ENCODE data around the gene CUL3.
"Not testable (repeated sequence)": the region's sequence is repeated elsewhere in the genome, so short reads cannot be mapped to it uniquely, and the experiment has no call there.

The CUL3 gene

GRCh38 chr2:224585211-224586088 lies at the start of gene CUL3:
Gene CUL3 (minus strand): TSS chr2:224585363. CDS start chr2:224585009, 354 bp downstream.
- TF ChIP-seq GATA1 (IDR thresholded peaks at IDR 0.05; ENCODE audit: low read depth, low read length) (no peak), POLR2A (IDR thresholded peaks at IDR 0.05; ENCODE audit: low read length) (peak; percentile 98)
- peak; percentile 99 for DNase-seq

- no peak for DNase-seq
- no peak for TF ChIP-seq GATA1 (IDR thresholded peaks at IDR 0.05; ENCODE audit: low read depth, low read length)
- no peak for TF ChIP-seq POLR2A (IDR thresholded peaks at IDR 0.05; ENCODE audit: low read length)
Measured at GRCh38 chr2:224630659-224631550, 45.7 kb upstream of the CUL3 start.

- no peak for DNase-seq
- TF ChIP-seq GATA1 (IDR thresholded peaks at IDR 0.05; ENCODE audit: low read depth, low read length), result no peak
- no peak for TF ChIP-seq POLR2A (IDR thresholded peaks at IDR 0.05; ENCODE audit: low read length)
Measured at GRCh38 chr2:224628416-224628815, 43.3 kb upstream of the CUL3 start.

- TF ChIP-seq GATA1 (IDR thresholded peaks at IDR 0.05; ENCODE audit: low read depth, low read length) (no peak), POLR2A (IDR thresholded peaks at IDR 0.05; ENCODE audit: low read length) (no peak)
- no peak for DNase-seq
Measured at GRCh38 chr2:224626735-224627134, 41.6 kb upstream of the CUL3 start.

GRCh38 chr2:224613543-224614286 lies 28.6 kb upstream of the CUL3 start:
- DNase-seq, result no peak
- no peak for TF ChIP-seq POLR2A (IDR thresholded peaks at IDR 0.05; ENCODE audit: low read length)
- TF ChIP-seq GATA1 (IDR thresholded peaks at IDR 0.05; ENCODE audit: low read depth, low read length), result no peak

- DNase-seq, result no peak
- no peak for TF ChIP-seq POLR2A (IDR thresholded peaks at IDR 0.05; ENCODE audit: low read length)
- TF ChIP-seq GATA1 (IDR thresholded peaks at IDR 0.05; ENCODE audit: low read depth, low read length), result no peak
Measured at GRCh38 chr2:224612578-224612977, 27.4 kb upstream of the CUL3 start.

- no peak for TF ChIP-seq POLR2A (IDR thresholded peaks at IDR 0.05; ENCODE audit: low read length)
- no peak for DNase-seq
Measured at GRCh38 chr2:224611938-224612337, 26.8 kb upstream of the CUL3 start.

- TF ChIP-seq POLR2A (IDR thresholded peaks at IDR 0.05; ENCODE audit: low read length), result no peak
- TF ChIP-seq GATA1 (IDR thresholded peaks at IDR 0.05; ENCODE audit: low read depth, low read length), result no peak
- no peak for DNase-seq
Measured at GRCh38 chr2:224608104-224608503, 22.9 kb upstream of the CUL3 start.

GRCh38 chr2:224603746-224604500 lies 18.8 kb upstream of the CUL3 start:
- DNase-seq, result not testable (repeated sequence)

- DNase-seq, result not testable (repeated sequence)
Measured at GRCh38 chr2:224602778-224603375, 17.7 kb upstream of the CUL3 start.

- no peak for DNase-seq
- no peak for TF ChIP-seq POLR2A (IDR thresholded peaks at IDR 0.05; ENCODE audit: low read length)
Measured at GRCh38 chr2:224601923-224602322, 16.8 kb upstream of the CUL3 start.

GRCh38 chr2:224598678-224599077 lies 13.5 kb upstream of the CUL3 start:
- TF ChIP-seq GATA1 (IDR thresholded peaks at IDR 0.05; ENCODE audit: low read depth, low read length) (no peak), POLR2A (IDR thresholded peaks at IDR 0.05; ENCODE audit: low read length) (no peak)
- DNase-seq, result no peak

- no peak for TF ChIP-seq GATA1 (IDR thresholded peaks at IDR 0.05; ENCODE audit: low read depth, low read length)
- TF ChIP-seq POLR2A (IDR thresholded peaks at IDR 0.05; ENCODE audit: low read length), result no peak
Measured at GRCh38 chr2:224596289-224596688, 11.1 kb upstream of the CUL3 start.

More at GRCh38 chr2:224596289-224596688, 11.1 kb upstream of the CUL3 start:
- no peak for DNase-seq

Measured in erythroblast (primary cell).